ENCODE data around the gene HOGA1.

DNA sequence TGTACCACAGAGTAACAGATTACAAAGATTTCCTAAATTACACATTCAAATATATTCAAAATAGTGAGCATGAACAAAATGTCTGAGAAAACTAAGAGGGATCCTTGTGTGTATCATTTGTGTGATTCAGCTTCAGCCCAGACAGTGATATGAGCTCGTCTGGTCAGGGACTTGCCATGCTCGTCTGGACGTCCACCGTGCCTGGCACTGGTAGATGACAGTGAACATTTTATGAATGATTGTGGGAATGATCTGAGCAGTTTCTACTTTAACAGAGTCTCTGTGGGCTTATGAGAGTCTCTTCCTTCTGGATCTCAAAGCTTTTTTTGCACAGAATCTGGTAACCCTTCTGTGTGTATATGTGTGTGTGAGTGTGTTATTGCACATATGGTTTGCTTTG, 45.8 kb upstream of the HOGA1 start:
- TF ChIP-seq YY1 (IDR thresholded peaks at IDR 0.05; ENCODE audit: insufficient read depth, insufficient read length): no peak
- no peak for TF ChIP-seq ZNF274 (IDR thresholded peaks at IDR 0.05; ENCODE audit: low read depth, low read length)

All from NT2/D1 (cell line).